ENCODE data around the gene POLR1E.

The POLR1E gene

GRCh38 chr9:37523916-37524315 is 38.2 kb downstream of the POLR1E start:
- TF ChIP-seq, protein P1, sequence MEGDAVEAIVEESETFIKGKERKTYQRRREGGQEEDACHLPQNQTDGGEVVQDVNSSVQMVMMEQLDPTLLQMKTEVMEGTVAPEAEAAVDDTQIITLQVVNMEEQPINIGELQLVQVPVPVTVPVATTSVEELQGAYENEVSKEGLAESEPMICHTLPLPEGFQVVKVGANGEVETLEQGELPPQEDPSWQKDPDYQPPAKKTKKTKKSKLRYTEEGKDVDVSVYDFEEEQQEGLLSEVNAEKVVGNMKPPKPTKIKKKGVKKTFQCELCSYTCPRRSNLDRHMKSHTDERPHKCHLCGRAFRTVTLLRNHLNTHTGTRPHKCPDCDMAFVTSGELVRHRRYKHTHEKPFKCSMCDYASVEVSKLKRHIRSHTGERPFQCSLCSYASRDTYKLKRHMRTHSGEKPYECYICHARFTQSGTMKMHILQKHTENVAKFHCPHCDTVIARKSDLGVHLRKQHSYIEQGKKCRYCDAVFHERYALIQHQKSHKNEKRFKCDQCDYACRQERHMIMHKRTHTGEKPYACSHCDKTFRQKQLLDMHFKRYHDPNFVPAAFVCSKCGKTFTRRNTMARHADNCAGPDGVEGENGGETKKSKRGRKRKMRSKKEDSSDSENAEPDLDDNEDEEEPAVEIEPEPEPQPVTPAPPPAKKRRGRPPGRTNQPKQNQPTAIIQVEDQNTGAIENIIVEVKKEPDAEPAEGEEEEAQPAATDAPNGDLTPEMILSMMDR (IDR thresholded peaks at IDR 0.05; ENCODE audit: borderline replicate concordance, insufficient read depth, low read depth, low read length): no peak
- no peak overlapping the region for H3K4me3 ChIP-seq (ENCODE audit: low read depth, low read length)

- TF ChIP-seq, protein P1 (IDR thresholded peaks at IDR 0.05; ENCODE audit: borderline replicate concordance, insufficient read depth, low read depth, low read length): no peak
- no peak overlapping the region for H3K4me3 ChIP-seq (ENCODE audit: low read depth, low read length)
These were observed 43.1 kb downstream of the POLR1E start for GRCh38 chr9:37528652-37529471.

- no peak overlapping the region for H3K4me3 ChIP-seq (ENCODE audit: low read depth, low read length)
- TF ChIP-seq, protein P1 (IDR thresholded peaks at IDR 0.05; ENCODE audit: borderline replicate concordance, insufficient read depth, low read depth, low read length): no peak
These were observed 46.0 kb downstream of the POLR1E start for GRCh38 chr9:37531699-37532098.

DNA sequence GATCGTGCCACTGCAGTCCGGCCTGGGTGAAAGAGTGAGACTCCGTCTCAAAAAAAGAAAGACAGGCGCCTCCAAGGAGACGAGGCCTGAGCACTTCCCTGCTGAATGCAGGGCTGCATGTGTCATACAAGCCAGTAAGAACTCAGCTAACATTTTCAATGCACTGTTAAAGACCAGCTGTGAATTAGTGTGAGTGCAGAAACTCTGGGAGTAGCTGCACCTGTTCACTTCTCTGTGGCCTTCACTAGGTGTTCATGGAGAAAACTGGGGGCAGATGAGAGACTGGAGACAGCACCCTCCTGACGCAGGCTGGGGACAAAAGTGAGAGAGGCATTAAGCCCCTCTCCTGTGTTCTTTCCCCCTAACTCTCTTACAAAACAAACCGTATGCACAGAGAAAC is 48.7 kb downstream of the POLR1E start:
- TF ChIP-seq, protein P1 (IDR thresholded peaks at IDR 0.05; ENCODE audit: borderline replicate concordance, insufficient read depth, low read depth, low read length): no peak
- no peak overlapping the region for H3K4me3 ChIP-seq (ENCODE audit: low read depth, low read length)

DNA sequence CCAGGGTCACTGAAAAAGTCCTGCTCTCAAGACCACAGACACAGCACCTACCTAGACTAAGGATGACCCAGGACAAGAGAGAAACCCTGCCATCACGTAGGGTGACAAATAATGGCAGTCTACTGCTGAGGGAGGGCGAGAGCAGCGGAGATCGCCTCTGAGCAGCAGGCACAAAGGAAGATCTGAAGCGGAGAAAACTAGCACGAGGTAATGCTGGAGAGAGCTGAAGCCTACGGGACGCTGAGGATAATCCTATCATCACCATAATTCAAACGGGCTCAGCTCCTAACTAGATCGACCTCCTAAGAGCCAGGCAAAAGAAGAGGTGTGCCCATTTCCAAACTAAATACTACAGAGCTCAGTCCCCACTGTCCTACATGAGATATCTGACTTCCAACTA is 49.2 kb downstream of the POLR1E start:
- TF ChIP-seq, protein P1 (IDR thresholded peaks at IDR 0.05; ENCODE audit: borderline replicate concordance, insufficient read depth, low read depth, low read length): no peak
- no peak overlapping the region for H3K4me3 ChIP-seq (ENCODE audit: low read depth, low read length)

DNA sequence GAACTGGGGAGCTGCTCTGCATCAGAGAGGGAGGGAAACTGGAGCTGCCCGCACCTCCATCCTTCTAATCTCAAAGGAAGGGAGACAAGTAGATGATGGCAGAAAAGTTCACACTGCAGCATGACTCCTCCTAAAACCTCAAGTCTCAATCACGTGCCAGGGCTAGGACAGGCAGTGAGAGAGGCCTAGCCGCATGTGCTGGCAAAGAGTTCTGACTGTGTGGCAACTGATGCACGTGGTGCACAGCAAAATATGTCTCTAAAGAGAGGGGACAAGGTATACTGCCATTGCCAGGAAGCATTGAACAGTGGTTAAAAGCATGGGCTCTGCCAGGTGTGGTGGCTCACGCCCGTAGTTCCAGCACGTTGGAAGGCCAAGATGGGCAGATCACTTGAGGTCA is 52.4 kb downstream of the POLR1E start:
- no peak overlapping the region for H3K4me3 ChIP-seq (ENCODE audit: low read depth, low read length)
- TF ChIP-seq, protein P1 (IDR thresholded peaks at IDR 0.05; ENCODE audit: borderline replicate concordance, insufficient read depth, low read depth, low read length): no peak

GRCh38 chr9:37539634-37540033 is 53.9 kb downstream of the POLR1E start:
- H3K4me3 ChIP-seq (ENCODE audit: low read depth, low read length): no peak overlapping the region
- TF ChIP-seq, protein P1 (IDR thresholded peaks at IDR 0.05; ENCODE audit: borderline replicate concordance, insufficient read depth, low read depth, low read length): no peak

Data from GM12875 (cell line).